SK-N-SH treated with all-trans-retinoic acid at 6 μM for 48 hours (cell line): ENCODE data around the gene ESYT2.
"Not testable (repeated sequence)": the region's sequence is repeated elsewhere in the genome, so short reads cannot be mapped to it uniquely, and the experiment has no call there.

Experiments used
- ATAC-seq: fragments of 200-7000 bp; cut with Tn5 transposase; 3 replicates; pipeline ENCODE4 v1.9.1; 2020; ENCODE audit warnings: mild to moderate bottlenecking, moderate library complexity
- ARNTL ChIP-seq: fragments of 450-650 bp; formaldehyde crosslinking; IDR thresholded peaks from 2 replicates; pipeline ENCODE4 v1.5.0; 2020; ENCODE audit warnings: low read depth, mild to moderate bottlenecking, moderate library complexity, borderline replicate concordance
- BACH2 ChIP-seq: fragments of 250-450 bp; sonication (Bioruptor Pico); IDR thresholded peaks from 2 replicates; pipeline ENCODE4 v1.9.0; 2021; ENCODE audit warnings: mild to moderate bottlenecking, borderline replicate concordance
- CSDC2 ChIP-seq: fragments of 250-450 bp; sonication (Bioruptor Pico); IDR thresholded peaks from 2 replicates; pipeline ENCODE4 v1.5.0; 2020; ENCODE audit warnings: mild to moderate bottlenecking, moderate library complexity
- ESRRG ChIP-seq: fragments of 250-450 bp; sonication (Bioruptor Pico); IDR thresholded peaks from 2 replicates; pipeline ENCODE4 v1.6.1; 2021; ENCODE audit warnings: mild to moderate bottlenecking
- GLIS3 ChIP-seq: fragments of 250-450 bp; sonication (Bioruptor Pico); IDR thresholded peaks from 2 replicates; pipeline ENCODE4 v1.5.0; 2020; ENCODE audit warnings: mild to moderate bottlenecking, moderate library complexity
- ISL1 ChIP-seq: fragments of 250-450 bp; sonication (Bioruptor Pico); IDR thresholded peaks from 2 replicates; pipeline ENCODE4 v2.1.2; 2022; ENCODE audit warnings: mild to moderate bottlenecking, moderate library complexity
- PPARA ChIP-seq: fragments of 250-450 bp; sonication (Bioruptor Pico); IDR thresholded peaks from 2 replicates; pipeline ENCODE4 v1.5.0; 2020; ENCODE audit warnings: mild to moderate bottlenecking, borderline replicate concordance
- RARB ChIP-seq: fragments of 250-450 bp; sonication (Bioruptor Pico); IDR thresholded peaks from 2 replicates; pipeline ENCODE4 v1.8.0; 2021; ENCODE audit warnings: mild to moderate bottlenecking, moderate library complexity
- SNAI2 ChIP-seq: fragments of 250-450 bp; sonication (Bioruptor Pico); IDR thresholded peaks from 2 replicates; pipeline ENCODE4 v1.5.0; 2020; ENCODE audit warnings: mild to moderate bottlenecking, moderate library complexity
- TCF4 ChIP-seq: fragments of 250-450 bp; sonication (Bioruptor Pico); IDR thresholded peaks from 2 replicates; pipeline ENCODE4 v1.8.0; 2021; ENCODE audit warnings: mild to moderate bottlenecking, moderate library complexity, borderline replicate concordance
- TOX ChIP-seq: fragments of 250-450 bp; sonication (Bioruptor Pico); IDR thresholded peaks from 2 replicates; pipeline ENCODE4 v1.8.0; 2021; ENCODE audit warnings: mild to moderate bottlenecking, moderate library complexity, borderline replicate concordance
- ZC3H10 ChIP-seq: fragments of 250-450 bp; sonication (Bioruptor Pico); IDR thresholded peaks from 2 replicates; pipeline ENCODE4 v1.5.1; 2021; ENCODE audit warnings: mild to moderate bottlenecking, moderate library complexity
- ZFP3 ChIP-seq: fragments of 250-450 bp; sonication (Bioruptor Pico); IDR thresholded peaks from 2 replicates; pipeline ENCODE4 v1.5.0; 2020; ENCODE audit warnings: mild to moderate bottlenecking, moderate library complexity
- ZFP30 ChIP-seq: fragments of 450-650 bp; formaldehyde crosslinking; IDR thresholded peaks from 2 replicates; pipeline ENCODE4 v1.5.0; 2022; ENCODE audit warnings: mild to moderate bottlenecking, moderate library complexity
- ZNF565 ChIP-seq: fragments of 450-650 bp; formaldehyde crosslinking; conservative IDR thresholded peaks from 2 replicates; pipeline ENCODE4 v1.5.0; 2020; ENCODE audit warnings: low read depth, mild to moderate bottlenecking, moderate library complexity
- ZNF70 ChIP-seq: fragments of 450-650 bp; formaldehyde crosslinking; IDR thresholded peaks from 2 replicates; pipeline ENCODE4 v1.5.0; 2020; ENCODE audit warnings: mild to moderate bottlenecking, moderate library complexity
- ZNF8 ChIP-seq: fragments of 450-650 bp; formaldehyde crosslinking; IDR thresholded peaks from 2 replicates; pipeline ENCODE4 v1.5.0; 2020; ENCODE audit warnings: mild to moderate bottlenecking, moderate library complexity
- TF ChIP-seq, protein P1 (sequence below): fragments of 250-450 bp; sonication (Bioruptor Pico); IDR thresholded peaks from 2 replicates; pipeline ENCODE4 v1.5.0; 2020; ENCODE audit warnings: mild to moderate bottlenecking, moderate library complexity
- TF ChIP-seq, protein P2 (sequence below): fragments of 250-450 bp; sonication (Bioruptor Pico); IDR thresholded peaks from 2 replicates; pipeline ENCODE4 v1.8.0; 2020; ENCODE audit warnings: mild to moderate bottlenecking, moderate library complexity, borderline replicate concordance
- TF ChIP-seq, protein P3 (sequence below): fragments of 250-450 bp; sonication (Bioruptor Pico); IDR thresholded peaks from 2 replicates; pipeline ENCODE4 v1.5.1; 2020; ENCODE audit warnings: low read depth, mild to moderate bottlenecking, moderate library complexity
- TF ChIP-seq, protein P4 (sequence below): fragments of 250-450 bp; sonication (Bioruptor Pico); IDR thresholded peaks from 2 replicates; pipeline ENCODE4 v1.8.0; 2021; ENCODE audit warnings: low read depth, mild to moderate bottlenecking, moderate library complexity, borderline replicate concordance

Gene ESYT2

DNA sequence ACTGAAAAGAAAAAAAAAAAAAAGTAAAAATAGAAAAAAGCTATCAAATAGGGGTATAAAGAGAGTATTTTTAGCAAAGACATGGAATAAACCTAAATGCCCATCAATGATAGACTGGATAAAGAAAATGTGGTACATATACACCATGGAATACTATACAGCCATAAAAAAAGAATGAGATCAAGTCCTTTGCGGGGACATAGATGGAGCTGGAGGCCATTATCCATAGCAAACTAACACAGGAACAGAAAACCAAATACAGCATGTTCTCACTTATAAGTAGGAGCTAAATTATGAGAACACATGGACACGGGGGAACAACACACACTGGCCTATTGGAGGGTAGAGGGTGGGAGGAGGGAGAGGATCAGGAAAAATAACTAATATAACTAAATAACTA, 131.7 kb downstream of the ESYT2 start:
- ATAC-seq, result not testable (repeated sequence)
- TF ChIP-seq ZNF8 (CRISPR knock-in tag), result peak; percentile 62; the same call in 1 of the 2 replicates

DNA sequence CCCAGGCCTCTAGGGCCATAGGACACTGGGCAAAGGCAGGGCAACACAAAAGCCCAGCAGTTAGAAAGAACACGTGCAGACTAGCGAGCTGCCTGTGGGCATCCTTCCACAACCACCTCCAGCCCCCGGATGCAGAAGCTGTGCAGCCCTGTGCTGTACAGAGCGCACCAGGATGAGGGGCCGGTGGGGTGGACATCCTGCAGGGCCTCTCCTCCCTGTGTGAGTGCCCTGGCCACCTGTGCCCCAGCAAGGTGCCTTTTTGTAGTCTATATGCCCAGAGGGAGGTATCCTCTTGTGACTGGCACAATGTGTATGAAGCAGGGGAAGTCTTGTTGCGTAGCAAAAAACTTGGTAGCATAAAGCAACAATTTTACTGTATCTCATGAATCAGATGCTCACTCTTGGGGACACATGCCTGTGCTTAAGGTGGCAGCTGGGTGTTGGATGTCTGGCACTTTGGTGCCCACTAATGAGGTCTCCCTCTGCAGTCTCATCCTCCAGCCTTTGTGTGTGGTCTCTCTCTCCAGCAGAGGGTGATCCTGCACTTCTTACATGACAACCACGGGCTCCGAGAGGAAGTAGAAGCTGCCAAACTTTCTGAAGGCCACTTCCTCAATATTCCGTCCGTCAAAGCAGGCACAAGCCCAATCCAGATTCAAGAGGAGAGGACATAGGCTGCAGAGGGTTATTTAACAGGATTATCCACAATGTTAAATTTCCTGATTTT, 133.4 kb downstream of the ESYT2 start:
- ATAC-seq, result peak; percentile 98
- no peak for TF ChIP-seq CSDC2 (CRISPR knock-in tag)
- TF ChIP-seq ESRRG (CRISPR knock-in tag), result no peak
- TF ChIP-seq, protein P1, sequence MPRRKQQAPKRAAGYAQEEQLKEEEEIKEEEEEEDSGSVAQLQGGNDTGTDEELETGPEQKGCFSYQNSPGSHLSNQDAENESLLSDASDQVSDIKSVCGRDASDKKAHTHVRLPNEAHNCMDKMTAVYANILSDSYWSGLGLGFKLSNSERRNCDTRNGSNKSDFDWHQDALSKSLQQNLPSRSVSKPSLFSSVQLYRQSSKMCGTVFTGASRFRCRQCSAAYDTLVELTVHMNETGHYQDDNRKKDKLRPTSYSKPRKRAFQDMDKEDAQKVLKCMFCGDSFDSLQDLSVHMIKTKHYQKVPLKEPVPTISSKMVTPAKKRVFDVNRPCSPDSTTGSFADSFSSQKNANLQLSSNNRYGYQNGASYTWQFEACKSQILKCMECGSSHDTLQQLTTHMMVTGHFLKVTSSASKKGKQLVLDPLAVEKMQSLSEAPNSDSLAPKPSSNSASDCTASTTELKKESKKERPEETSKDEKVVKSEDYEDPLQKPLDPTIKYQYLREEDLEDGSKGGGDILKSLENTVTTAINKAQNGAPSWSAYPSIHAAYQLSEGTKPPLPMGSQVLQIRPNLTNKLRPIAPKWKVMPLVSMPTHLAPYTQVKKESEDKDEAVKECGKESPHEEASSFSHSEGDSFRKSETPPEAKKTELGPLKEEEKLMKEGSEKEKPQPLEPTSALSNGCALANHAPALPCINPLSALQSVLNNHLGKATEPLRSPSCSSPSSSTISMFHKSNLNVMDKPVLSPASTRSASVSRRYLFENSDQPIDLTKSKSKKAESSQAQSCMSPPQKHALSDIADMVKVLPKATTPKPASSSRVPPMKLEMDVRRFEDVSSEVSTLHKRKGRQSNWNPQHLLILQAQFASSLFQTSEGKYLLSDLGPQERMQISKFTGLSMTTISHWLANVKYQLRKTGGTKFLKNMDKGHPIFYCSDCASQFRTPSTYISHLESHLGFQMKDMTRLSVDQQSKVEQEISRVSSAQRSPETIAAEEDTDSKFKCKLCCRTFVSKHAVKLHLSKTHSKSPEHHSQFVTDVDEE, result no peak
- no peak for TF ChIP-seq ISL1 (CRISPR knock-in tag)
- TF ChIP-seq ZNF565 (CRISPR knock-in tag), result no peak
- TF ChIP-seq TOX, result no peak

DNA sequence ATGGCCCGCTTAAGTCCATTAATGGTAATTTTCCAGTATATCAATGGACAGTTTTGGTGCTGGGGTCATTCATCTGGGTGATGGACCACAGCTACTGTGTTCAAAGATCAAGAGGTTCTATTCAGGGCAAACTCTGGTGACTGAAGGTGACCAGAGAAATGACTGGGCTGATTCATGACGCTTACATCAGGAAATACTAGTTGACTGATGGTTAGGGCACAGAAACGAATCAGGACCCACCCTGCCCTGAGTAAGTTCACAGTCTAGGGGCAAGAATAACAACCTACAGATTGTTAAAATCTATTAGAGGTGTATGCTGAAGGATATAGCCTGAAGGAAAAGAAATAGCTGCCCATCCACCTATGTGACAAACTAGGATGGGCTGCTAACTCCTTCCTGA, 134.3 kb downstream of the ESYT2 start:
- TF ChIP-seq ZFP3 (CRISPR knock-in tag) (no peak), GLIS3 (CRISPR knock-in tag) (no peak), ZNF70 (CRISPR knock-in tag) (no peak), ZFP30 (CRISPR knock-in tag) (no peak), ISL1 (CRISPR knock-in tag) (no peak), RARB (CRISPR knock-in tag) (no peak), TOX (no peak), ARNTL (CRISPR knock-in tag) (no peak), TCF4 (CRISPR knock-in tag) (no peak), PPARA (CRISPR knock-in tag) (no peak), ZNF565 (CRISPR knock-in tag) (no peak), ESRRG (CRISPR knock-in tag) (no peak), SNAI2 (CRISPR knock-in tag) (no peak), ZNF8 (CRISPR knock-in tag) (no peak)
- TF ChIP-seq, protein P2, sequence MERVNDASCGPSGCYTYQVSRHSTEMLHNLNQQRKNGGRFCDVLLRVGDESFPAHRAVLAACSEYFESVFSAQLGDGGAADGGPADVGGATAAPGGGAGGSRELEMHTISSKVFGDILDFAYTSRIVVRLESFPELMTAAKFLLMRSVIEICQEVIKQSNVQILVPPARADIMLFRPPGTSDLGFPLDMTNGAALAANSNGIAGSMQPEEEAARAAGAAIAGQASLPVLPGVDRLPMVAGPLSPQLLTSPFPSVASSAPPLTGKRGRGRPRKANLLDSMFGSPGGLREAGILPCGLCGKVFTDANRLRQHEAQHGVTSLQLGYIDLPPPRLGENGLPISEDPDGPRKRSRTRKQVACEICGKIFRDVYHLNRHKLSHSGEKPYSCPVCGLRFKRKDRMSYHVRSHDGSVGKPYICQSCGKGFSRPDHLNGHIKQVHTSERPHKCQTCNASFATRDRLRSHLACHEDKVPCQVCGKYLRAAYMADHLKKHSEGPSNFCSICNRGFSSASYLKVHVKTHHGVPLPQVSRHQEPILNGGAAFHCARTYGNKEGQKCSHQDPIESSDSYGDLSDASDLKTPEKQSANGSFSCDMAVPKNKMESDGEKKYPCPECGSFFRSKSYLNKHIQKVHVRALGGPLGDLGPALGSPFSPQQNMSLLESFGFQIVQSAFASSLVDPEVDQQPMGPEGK (CRISPR knock-in tag), result no peak
- TF ChIP-seq, protein P1, result no peak
- TF ChIP-seq, protein P3, sequence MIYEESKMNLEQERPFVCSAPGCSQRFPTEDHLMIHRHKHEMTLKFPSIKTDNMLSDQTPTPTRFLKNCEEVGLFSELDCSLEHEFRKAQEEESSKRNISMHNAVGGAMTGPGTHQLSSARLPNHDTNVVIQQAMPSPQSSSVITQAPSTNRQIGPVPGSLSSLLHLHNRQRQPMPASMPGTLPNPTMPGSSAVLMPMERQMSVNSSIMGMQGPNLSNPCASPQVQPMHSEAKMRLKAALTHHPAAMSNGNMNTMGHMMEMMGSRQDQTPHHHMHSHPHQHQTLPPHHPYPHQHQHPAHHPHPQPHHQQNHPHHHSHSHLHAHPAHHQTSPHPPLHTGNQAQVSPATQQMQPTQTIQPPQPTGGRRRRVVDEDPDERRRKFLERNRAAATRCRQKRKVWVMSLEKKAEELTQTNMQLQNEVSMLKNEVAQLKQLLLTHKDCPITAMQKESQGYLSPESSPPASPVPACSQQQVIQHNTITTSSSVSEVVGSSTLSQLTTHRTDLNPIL (CRISPR knock-in tag), result no peak

DNA sequence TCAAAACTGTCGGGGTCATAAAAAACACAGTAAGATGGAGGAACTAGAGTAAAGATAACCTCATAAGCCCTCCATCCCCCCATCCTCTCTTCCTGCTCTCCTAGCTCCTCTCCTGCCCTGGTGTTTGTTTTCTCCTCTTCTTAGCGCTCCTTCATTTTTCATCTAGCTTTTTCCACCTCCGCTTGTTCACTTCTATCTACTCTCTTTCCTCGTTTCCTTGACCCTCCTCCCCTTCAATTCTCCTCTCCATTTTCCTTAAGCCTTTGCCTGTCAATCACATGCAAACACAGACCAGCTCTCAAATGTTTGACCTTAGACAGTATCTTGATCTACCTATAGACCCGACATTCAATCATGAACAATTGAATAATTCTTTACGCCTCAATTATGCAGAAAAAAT, 134.7 kb downstream of the ESYT2 start:
- ATAC-seq, result no peak
- TF ChIP-seq PPARA (CRISPR knock-in tag) (no peak), SNAI2 (CRISPR knock-in tag) (no peak), ESRRG (CRISPR knock-in tag) (no peak), ZNF8 (CRISPR knock-in tag) (no peak), TOX (no peak), ZC3H10 (CRISPR knock-in tag) (no peak), ARNTL (CRISPR knock-in tag) (no peak), ZNF70 (CRISPR knock-in tag) (no peak), TCF4 (CRISPR knock-in tag) (no peak), ISL1 (CRISPR knock-in tag) (no peak), RARB (CRISPR knock-in tag) (no peak), GLIS3 (CRISPR knock-in tag) (no peak), BACH2 (CRISPR knock-in tag) (no peak), ZFP3 (CRISPR knock-in tag) (no peak)
- TF ChIP-seq, protein P4, sequence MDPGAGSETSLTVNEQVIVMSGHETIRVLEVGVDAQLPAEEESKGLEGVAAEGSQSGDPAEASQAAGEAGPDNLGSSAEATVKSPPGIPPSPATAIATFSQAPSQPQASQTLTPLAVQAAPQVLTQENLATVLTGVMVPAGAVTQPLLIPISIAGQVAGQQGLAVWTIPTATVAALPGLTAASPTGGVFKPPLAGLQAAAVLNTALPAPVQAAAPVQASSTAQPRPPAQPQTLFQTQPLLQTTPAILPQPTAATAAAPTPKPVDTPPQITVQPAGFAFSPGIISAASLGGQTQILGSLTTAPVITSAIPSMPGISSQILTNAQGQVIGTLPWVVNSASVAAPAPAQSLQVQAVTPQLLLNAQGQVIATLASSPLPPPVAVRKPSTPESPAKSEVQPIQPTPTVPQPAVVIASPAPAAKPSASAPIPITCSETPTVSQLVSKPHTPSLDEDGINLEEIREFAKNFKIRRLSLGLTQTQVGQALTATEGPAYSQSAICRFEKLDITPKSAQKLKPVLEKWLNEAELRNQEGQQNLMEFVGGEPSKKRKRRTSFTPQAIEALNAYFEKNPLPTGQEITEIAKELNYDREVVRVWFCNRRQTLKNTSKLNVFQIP (CRISPR knock-in tag), result no peak
- TF ChIP-seq, protein P2 (CRISPR knock-in tag), result no peak

More for the DNA sequence above, 134.3 kb downstream of the ESYT2 start:
- ATAC-seq, result no peak
